CD4-positive, alpha-beta T cell treated with Interleukin-6 at 100 ng/mL for 8 hours (primary cell): ENCODE measurements around the gene TARP.
"Not testable (repeated sequence)": the region's sequence is repeated elsewhere in the genome, so short reads cannot be mapped to it uniquely, and the experiment has no call there.

ENCODE experiments used
- DNase-seq: peaks from one replicate; pipeline ENCODE4 v3.0.0-alpha.2; 2020; ENCODE audit warnings: mixed read lengths, low spot score

The TARP gene

DNA sequence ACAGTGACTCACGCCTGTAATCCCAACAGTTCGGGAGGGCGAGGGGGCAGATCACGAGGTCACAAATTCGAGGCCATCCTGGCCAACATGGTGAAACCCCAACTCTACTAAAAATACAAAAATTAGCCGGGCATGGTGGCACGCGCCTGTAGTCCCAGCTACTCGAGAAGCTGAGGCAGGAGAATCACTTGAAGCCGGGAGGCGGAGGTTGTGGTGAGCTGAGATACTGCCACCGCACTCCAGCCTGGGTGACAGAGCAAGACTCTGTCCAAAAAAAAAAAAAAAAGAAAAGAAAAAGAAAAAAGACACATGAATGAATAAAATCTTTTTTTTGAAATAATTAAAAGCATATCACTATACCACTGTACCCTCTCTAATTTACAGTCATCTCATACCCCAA lies 11.8 kb downstream of the TARP start:
- DNase-seq, result not testable (repeated sequence)

DNA sequence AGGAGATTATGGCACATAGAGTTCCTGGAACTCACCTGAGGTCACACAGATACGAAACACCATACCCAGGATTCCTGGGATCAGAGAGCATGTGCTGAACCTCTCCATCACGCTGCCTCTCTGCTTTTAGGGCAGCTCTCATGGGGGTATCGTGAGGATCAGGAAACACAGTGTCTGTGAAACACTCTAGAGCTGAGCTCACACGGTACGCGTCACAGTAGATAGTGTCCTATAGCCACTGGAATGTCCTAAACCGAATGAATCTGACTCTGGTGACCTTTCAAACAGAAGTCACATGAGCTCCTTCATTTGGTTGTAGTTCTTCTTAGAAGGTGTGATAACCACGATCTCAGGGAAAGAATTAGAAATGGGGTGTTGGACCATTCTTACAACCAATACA lies 14.3 kb downstream of the TARP start:
- not testable (repeated sequence) for DNase-seq

DNA sequence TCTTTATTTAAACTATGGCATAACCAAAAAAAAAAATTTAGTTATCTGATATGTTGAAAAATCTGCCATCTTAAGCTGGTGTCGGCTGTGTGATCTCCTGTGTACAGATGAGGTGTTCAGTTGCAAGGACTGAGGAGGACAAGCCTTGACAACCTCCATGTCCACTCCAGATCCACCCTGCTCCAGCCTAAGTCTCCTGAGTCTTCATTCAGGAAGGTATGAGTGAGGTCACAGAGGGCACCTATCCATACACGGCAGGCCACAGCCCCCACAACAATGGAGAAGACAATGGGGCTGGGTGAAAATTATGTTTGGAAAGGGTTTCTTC lies 16.1 kb downstream of the TARP start:
- DNase-seq, result no peak

DNA sequence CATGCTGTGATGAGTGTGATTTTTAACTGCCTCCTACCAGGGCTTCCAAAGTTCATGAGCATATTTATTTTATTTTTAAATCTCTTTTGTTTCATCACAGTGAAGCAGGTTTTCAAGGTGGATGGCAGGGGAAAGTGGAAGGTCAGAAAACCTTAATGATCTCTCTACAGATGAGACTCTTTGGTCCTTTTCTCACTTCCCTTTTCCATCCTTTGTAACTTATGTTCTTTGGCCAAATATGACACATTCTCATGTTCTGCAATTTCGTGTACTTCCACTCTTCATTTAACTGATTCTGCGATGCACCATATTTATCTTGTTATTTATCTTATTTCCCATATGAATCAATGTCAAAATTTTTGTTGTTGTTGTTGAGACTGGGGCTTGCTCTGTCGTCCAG lies 23.6 kb downstream of the TARP start:
- DNase-seq, result not testable (repeated sequence)

- DNase-seq, result no peak
Measured at GRCh38 chr7:38248069-38248567, 25.3 kb downstream of the TARP start.

DNA sequence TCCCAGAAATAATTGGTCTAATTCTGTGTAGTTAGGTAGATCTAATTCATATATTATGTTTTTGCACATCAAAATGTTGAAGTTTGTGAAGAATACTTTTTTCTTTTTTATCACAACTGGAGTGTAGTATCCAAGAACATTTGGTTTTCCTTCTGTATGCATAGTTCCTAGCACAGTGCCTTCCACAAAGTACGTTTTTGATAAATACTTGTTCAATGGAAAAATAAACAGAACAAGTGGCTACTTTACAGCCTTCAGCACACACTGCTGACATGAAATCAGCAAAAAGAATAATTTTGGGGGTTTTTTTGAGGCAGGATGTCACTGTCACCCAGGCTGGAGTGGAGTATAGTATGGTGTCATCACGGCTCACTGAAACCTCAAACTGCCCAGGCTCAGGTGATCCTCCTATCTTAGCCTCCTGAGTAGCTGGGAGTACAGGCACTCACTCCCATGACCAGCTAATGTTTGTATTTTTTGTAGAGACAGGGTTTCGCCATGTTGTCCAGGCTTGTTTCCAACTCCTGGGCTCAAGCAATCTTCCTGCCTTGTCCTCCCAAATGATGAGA lies 27.9 kb downstream of the TARP start:
- no peak for DNase-seq

- no peak for DNase-seq
Measured at GRCh38 chr7:38244516-38244915, 28.9 kb downstream of the TARP start.

DNA sequence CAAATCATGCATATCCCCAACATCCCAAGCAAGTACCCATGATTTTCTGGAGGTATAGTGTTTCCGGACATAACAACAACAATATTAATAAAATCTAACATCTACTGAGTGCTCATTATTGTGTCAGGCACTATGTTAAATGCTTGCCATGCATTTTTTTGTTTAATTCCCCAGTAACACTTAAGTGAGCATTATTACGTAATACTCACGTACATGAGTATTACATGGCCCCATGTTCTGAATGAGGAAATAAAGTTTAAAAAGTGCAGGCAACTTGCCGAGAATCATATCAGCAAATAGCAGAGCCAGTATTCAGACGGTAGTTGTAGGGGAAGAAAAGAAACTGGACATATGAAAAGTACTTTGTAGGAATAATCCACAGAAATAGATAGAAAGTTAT lies 30.1 kb downstream of the TARP start:
- not testable (repeated sequence) for DNase-seq

DNA sequence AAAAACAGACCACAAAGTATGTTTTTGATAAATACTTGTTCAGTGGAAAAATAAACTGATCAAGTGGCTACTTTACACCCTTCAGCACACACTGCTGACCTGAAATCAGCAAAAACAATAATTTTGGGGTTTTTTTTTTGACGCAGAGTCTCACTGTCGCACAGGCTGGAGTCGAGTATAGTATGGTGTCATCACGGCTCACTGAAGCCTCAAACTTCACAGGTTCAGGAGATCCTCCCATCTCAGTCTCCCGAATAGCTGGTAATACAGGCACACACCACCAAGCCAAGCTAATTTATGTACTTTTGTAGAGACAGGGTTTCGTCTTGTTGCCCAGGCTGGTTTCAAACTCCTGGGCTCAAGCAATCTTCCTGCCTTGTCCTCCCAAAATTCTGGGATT lies 30.6 kb downstream of the TARP start:
- no peak for DNase-seq

GRCh38 chr7:38241071-38241470 lies 32.4 kb downstream of the TARP start:
- DNase-seq, result no peak

DNA sequence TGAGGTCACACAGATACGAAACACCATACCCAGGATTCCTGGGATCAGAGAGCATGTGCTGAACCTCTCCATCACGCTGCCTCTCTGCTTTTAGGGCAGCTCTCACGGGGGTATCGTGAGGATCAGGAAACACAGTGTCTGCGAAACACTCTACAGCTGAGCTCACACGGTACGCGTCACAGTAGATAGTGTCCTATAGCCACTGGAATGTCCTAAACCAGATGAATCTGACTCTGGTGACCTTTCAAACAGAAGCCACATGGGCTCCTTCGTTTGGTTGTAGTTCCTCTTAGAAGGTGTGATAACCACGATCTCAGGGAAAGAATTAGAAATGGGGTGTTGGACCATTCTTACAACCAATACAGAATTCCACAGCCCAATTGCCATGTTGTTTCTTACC lies 34.3 kb downstream of the TARP start:
- DNase-seq, result not testable (repeated sequence)

- DNase-seq, result no peak
Measured at GRCh38 chr7:38235606-38236005, 37.8 kb downstream of the TARP start.

DNA sequence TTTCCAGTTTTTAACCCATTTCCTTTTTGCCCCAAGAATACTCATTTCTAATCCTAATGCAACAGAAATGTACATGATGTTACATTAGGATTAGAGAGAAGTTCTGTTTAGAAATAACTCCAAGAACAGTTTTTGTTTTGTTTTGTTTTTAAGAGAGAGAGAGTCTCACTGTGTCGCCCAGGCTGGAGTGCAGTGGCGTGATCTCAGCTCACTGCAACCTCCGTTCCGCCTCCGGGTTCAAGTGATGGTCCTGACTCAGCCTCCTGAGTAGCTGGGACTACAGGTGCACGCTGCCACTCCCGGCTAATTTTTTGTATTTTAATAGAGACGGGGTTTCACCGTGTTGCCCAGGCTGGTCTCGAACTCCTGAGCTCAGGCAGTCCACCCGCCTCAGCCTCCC lies 38.7 kb downstream of the TARP start:
- DNase-seq, result not testable (repeated sequence)

DNA sequence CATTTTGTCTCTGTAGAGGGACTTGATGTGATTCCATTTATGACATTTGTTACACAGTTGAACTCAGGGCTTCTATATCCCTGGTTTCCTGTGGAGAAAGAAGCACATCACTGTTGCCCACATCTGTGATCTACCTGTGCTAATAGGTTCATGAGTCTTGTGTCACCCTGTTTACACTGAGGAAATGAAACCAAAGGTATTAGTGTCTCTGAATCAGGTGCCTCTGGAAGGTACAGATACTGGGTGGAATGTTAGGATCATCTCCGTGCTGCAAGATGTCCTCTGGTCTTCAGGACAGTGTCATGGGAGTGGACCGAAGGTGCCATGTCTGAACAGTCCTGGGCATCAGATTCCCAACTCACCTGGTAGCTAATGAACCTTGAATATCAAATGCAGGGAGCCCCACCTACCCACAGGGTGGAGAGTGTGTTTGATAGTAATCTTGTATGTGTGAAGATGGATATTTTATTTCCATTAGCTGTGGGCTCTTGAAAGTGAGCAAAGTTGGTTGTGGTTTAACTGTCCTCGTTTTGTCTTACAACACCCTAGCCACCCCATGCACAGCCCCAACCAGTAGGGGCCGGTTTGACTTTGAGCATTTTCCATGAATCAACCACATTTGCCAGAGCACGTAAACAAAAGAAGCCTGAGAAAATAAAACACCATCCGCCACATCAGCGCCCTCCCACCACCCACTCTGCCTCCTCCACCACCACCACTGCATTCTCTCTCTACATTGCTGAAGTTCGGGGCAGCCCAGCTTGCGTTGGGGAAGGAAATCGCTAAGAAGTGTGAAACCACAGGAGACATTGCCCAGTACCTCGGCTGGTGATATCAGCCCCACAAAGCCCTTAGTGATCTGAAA lies 40.7 kb downstream of the TARP start:
- DNase-seq, result peak; percentile 57

DNA sequence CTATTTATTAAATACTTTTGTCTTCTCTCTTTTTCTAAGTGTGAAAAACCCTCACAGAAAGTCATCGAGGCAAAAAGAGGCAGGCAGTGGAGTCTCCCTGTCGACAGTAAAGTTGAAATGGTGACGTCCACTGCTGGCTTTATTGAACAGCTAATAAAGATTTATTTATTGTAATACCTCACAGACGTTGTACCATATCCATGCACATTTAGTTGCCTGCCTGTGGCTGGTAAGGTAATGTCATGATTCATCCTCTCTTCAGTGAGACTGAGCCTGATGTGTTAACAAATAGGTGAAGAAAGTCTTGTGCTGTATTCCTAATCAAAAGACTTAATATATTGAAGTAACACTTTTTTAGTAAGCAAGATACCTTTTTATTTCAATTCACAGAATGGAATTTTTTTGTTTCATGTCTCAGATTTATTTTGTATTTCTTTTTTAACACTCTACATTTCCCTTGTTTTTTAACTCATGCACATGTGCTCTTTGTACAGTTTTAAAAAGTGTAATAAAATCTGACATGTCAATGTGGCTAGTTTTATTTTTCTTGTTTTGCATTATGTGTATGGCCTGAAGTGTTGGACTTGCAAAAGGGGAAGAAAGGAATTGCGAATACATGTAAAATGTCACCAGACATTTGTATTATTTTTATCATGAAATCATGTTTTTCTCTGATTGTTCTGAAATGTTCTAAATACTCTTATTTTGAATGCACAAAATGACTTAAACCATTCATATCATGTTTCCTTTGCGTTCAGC lies 43.4 kb downstream of the TARP start:
- no peak for DNase-seq

DNA sequence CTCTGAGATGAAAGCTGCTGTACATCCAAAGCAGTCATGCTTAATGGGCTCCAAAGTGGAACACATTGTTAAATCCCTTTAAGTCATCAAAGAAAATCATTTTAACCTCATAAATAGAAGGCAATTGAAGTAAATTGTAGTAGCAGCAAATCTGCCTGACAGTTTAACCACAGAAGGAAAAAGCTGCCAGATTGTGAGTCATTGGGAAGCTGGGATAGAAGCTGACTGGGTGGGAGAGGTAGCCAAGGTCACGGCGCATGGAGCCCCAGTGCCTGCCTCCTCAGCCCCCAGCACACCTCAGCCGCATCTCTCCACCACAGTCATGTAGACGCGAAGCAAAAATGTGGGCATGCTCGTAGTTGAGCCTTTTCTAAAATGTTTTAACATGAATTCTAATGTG lies 44.0 kb downstream of the TARP start:
- no peak for DNase-seq

DNA sequence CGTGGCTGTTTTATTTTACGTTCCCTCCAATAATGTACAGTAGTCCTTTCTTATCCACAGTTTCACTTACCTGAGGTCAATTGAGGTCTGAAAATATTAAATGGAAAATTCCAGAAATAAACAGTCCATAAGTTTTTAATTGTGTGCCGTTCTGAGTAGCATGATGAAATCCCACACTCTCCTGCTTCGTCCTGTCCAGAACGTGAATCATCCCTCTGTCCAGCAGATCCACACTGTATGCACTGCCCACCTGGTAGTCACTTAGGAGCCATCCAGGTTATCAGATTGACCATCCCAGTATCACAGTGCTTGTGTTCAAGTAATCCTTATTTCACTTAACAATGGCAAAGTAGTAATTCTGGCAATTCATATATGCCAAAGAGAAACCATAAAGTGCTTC lies 49.0 kb downstream of the TARP start:
- no peak for DNase-seq

DNA sequence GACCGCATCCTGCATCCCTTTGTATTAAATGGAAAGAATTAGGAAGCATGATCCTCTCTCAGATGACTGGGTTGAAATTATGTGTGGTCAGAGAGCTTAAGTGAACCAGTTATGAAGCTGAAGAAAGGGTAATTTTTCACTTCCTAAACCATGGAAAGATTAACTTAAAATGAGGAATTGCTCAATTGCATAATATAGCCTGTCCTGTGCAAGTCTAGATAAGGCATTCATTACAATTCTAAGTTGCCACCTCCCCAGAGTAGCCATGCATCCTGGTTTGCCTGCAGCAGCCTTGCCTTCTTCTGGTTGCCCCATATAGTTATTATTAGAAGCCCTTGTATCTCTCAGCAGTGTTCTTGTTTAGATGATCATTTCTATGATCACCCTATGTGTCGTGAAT lies 50.1 kb downstream of the TARP start:
- DNase-seq, result no peak

GRCh38 chr7:38222481-38223096 lies 50.8 kb downstream of the TARP start:
- DNase-seq, result peak; percentile 60

DNA sequence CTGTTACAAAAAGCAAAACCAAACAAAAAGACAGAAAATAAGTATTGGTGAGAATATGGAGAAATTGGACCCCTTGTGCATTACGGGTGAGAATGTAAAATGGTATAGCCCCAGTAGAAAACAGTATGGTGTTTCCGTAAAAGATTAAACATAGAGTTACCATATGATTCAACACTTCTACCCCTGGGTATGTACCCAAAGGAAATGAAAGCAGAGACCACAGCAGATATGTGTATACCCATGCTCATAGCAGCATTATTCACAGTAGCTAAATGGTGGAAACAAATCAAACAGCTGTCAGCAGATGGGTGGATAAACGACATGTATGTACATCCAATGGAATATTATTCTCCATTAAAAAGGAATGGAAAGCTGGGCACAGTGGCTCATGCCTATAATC lies 53.0 kb downstream of the TARP start:
- DNase-seq, result no peak

- DNase-seq, result no peak
Measured at GRCh38 chr7:38217672-38218071, 55.8 kb downstream of the TARP start.
